GM21390 (cell line): ENCODE measurements around the gene C13orf42.

Experiments
- ATAC-seq: cut with Tn5 transposase; IDR thresholded peaks from one replicate; pipeline ENCODE4 v1.9.1; 2021; ENCODE audit not compliant: unreplicated experiment

The C13orf42 gene

GRCh38 chr13:51111174-51111573 is at the start of gene C13orf42:
C13orf42 (minus strand) TSS chr13:51111274; CDS start chr13:51111209, 65 bp downstream.
- ATAC-seq: no peak

GRCh38 chr13:51158880-51159518 is 47.9 kb upstream of the C13orf42 start:
- no peak for ATAC-seq

- no peak for ATAC-seq
These were observed 47.3 kb upstream of the C13orf42 start for GRCh38 chr13:51158365-51158764.

- ATAC-seq: no peak
These were observed 45.6 kb upstream of the C13orf42 start for GRCh38 chr13:51156648-51157047.

GRCh38 chr13:51155776-51156515 is 44.9 kb upstream of the C13orf42 start:
- ATAC-seq: no peak

- ATAC-seq: no peak
These were observed 44.1 kb upstream of the C13orf42 start for GRCh38 chr13:51155161-51155560.

- no peak for ATAC-seq
These were observed 43.0 kb upstream of the C13orf42 start for GRCh38 chr13:51154029-51154555.

GRCh38 chr13:51153527-51153926 is 42.5 kb upstream of the C13orf42 start:
- no peak for ATAC-seq

GRCh38 chr13:51152701-51153100 is 41.6 kb upstream of the C13orf42 start:
- ATAC-seq: no peak

GRCh38 chr13:51151463-51151862 is 40.4 kb upstream of the C13orf42 start:
- ATAC-seq: no peak

GRCh38 chr13:51148952-51149573 is 38.0 kb upstream of the C13orf42 start:
- no peak for ATAC-seq

- ATAC-seq: no peak
These were observed 37.3 kb upstream of the C13orf42 start for GRCh38 chr13:51148223-51148951.

GRCh38 chr13:51147732-51148131 is 36.7 kb upstream of the C13orf42 start:
- no peak for ATAC-seq

GRCh38 chr13:51146667-51147066 is 35.6 kb upstream of the C13orf42 start:
- no peak for ATAC-seq

- ATAC-seq: no peak
These were observed 26.2 kb upstream of the C13orf42 start for GRCh38 chr13:51137250-51137649.

- no peak for ATAC-seq
These were observed 25.4 kb upstream of the C13orf42 start for GRCh38 chr13:51136276-51136980.

- no peak for ATAC-seq
These were observed 23.8 kb upstream of the C13orf42 start for GRCh38 chr13:51134763-51135365.

GRCh38 chr13:51130348-51130747 is 19.3 kb upstream of the C13orf42 start:
- ATAC-seq: no peak

- peak; percentile 96 for ATAC-seq
These were observed 14.6 kb upstream of the C13orf42 start for GRCh38 chr13:51125495-51126226.
